Effector CD8-positive, alpha-beta T cell (primary cell): ENCODE results near the gene SP7.
"Not testable (repeated sequence)": the region's sequence is repeated elsewhere in the genome, so short reads cannot be mapped to it uniquely, and the experiment has no call there.

Source experiments
- DNase-seq: peaks from one replicate; lab custom pipeline; 2025; lab: John Stamatoyannopoulos, UW
- total RNA-seq, 4 experiments: gene quantifications; one replicate each; lab custom pipeline; 2026; lab: John Stamatoyannopoulos, UW

Gene SP7
- 0 to 0.09 (median 0) reads per million in 4 experiments for total RNA-seq

GRCh38 chr12:53336181-53336681 lies at the start of gene SP7:
SP7 (minus strand) TSS chr12:53336354; CDS start chr12:53335646, 708 bp downstream.
- no peak for DNase-seq

GRCh38 chr12:53383258-53383657 lies 47.1 kb upstream of the SP7 start:
- no peak for DNase-seq

GRCh38 chr12:53381731-53382630 lies 45.8 kb upstream of the SP7 start:
- peak; percentile 10 for DNase-seq

- DNase-seq: no peak
Observed at GRCh38 chr12:53380794-53381730, 44.9 kb upstream of the SP7 start.

GRCh38 chr12:53380104-53380793 lies 44.1 kb upstream of the SP7 start, which contains the start of gene SP1:
SP1 (plus strand) TSS chr12:53380176; CDS start chr12:53380292, 116 bp downstream.
- DNase-seq: peak; percentile 79

GRCh38 chr12:53379389-53380103 lies 43.4 kb upstream of the SP7 start:
- DNase-seq: peak; percentile 99

- DNase-seq: no peak
Observed at GRCh38 chr12:53378724-53379388, 42.7 kb upstream of the SP7 start.

- no peak for DNase-seq
Observed at GRCh38 chr12:53378222-53378621, 42.1 kb upstream of the SP7 start.

GRCh38 chr12:53376747-53377146 lies 40.6 kb upstream of the SP7 start:
- no peak for DNase-seq

GRCh38 chr12:53374277-53374676 lies 38.1 kb upstream of the SP7 start:
- DNase-seq: not testable (repeated sequence)

- DNase-seq: not testable (repeated sequence)
Observed at GRCh38 chr12:53373554-53374133, 37.5 kb upstream of the SP7 start.

GRCh38 chr12:53365245-53365904 lies 29.2 kb upstream of the SP7 start:
- DNase-seq: no peak

- DNase-seq: not testable (repeated sequence)
Observed at GRCh38 chr12:53361638-53362037, 25.5 kb upstream of the SP7 start.

- DNase-seq: no peak
Observed at GRCh38 chr12:53358836-53359419, 22.8 kb upstream of the SP7 start.

- no peak for DNase-seq
Observed at GRCh38 chr12:53355121-53355520, 19.0 kb upstream of the SP7 start.

GRCh38 chr12:53353257-53353655 lies 17.1 kb upstream of the SP7 start:
- no peak for DNase-seq

- DNase-seq: peak; percentile 75
Observed at GRCh38 chr12:53352331-53353256, 16.4 kb upstream of the SP7 start.

GRCh38 chr12:53347905-53348304 lies 11.8 kb upstream of the SP7 start:
- no peak for DNase-seq
